ENCODE data around the gene SRGAP1.
A peak's percentile ranks its signal among the peaks of the same experiment; 100 is the strongest.

SRGAP1 gene

DNA sequence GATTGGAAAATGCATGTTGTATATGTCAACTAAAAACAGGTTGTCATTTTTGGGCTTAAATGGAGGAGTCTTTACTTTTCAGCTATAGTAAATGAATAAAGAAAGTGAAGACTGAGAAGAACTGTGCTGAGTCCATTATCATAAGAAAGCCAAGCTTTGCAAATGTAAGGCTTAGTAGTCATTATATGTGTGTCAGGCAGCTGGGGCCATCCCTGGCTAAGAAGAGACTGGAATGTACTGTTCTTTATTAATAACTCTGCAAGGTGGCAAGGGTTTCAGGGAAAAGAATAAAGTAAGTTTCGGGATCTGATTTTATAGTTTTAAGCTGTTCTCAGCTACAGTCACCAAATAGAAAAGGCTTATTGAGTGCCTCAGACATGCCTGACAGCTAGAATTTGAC lies 48.7 kb downstream of the SRGAP1 start:
- TF ChIP-seq CTCF (IDR thresholded peaks at IDR 0.05; ENCODE audit: low read depth, low read length): no peak
- no peak for DNase-seq (ENCODE audit: low read depth in 2 of 2)

DNA sequence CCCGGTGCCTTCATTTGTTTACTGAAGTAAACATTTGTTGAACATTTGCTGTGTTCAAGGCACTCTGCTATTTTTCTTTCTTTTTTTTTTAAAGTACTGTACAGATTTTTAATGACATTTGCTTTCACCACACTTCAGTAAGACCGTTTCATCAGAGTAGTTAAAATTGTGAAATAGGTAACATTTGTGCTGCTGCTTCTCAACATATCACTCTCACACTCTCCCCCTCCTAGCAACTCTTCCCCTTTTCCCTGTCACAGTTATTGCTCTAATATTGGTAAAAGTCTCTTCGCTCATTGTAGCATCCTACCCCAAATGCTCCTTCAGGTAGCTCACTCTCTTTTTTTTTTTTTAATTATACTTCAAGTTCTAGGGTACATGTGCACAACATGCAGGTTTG lies 49.6 kb downstream of the SRGAP1 start:
- no peak for DNase-seq (ENCODE audit: low read depth in 2 of 2)
- TF ChIP-seq CTCF (IDR thresholded peaks at IDR 0.05; ENCODE audit: low read depth, low read length): no peak

More for the DNA sequence above, 48.7 kb downstream of the SRGAP1 start:
- no peak overlapping the region for H3K4me3 ChIP-seq (replicated peaks in 1 of 2; ENCODE audit: low read depth in 2 of 2, low read length in 2 of 2)

DNA sequence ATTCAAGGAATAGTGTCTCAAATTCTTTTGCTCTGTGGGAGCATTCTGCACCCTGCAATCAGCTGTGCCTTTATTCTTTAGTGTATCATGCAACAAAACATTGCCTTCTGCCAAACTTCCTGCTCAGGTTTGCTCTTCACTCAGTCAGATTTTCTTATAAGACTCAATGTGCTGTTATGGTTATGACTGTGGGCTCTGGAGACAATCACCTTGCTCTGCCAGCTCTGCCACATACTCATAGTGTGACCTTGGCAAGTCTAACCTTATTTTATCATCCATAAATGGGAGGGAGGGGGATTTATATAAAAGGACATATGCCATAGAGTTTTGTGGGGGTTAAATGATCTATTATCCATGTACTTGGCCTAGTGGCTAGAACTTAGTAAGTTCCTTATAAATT lies 51.3 kb downstream of the SRGAP1 start:
- no peak overlapping the region for H3K4me3 ChIP-seq (replicated peaks in 1 of 2; ENCODE audit: low read depth in 2 of 2, low read length in 2 of 2)
- TF ChIP-seq CTCF (IDR thresholded peaks at IDR 0.05; ENCODE audit: low read depth, low read length): no peak
- no peak for DNase-seq (ENCODE audit: low read depth in 2 of 2)

More for the DNA sequence above, 49.6 kb downstream of the SRGAP1 start:
- H3K4me3 ChIP-seq (replicated peaks in 1 of 2; ENCODE audit: low read depth in 2 of 2, low read length in 2 of 2): no peak overlapping the region

GRCh38 chr12:63897931-63898330 lies 53.4 kb downstream of the SRGAP1 start:
- no peak for TF ChIP-seq CTCF (IDR thresholded peaks at IDR 0.05; ENCODE audit: low read depth, low read length)
- peak; percentile 72 to 81 for DNase-seq (ENCODE audit: low read depth in 2 of 2)
- H3K4me3 ChIP-seq (replicated peaks in 1 of 2; ENCODE audit: low read depth in 2 of 2, low read length in 2 of 2): no peak overlapping the region

DNA sequence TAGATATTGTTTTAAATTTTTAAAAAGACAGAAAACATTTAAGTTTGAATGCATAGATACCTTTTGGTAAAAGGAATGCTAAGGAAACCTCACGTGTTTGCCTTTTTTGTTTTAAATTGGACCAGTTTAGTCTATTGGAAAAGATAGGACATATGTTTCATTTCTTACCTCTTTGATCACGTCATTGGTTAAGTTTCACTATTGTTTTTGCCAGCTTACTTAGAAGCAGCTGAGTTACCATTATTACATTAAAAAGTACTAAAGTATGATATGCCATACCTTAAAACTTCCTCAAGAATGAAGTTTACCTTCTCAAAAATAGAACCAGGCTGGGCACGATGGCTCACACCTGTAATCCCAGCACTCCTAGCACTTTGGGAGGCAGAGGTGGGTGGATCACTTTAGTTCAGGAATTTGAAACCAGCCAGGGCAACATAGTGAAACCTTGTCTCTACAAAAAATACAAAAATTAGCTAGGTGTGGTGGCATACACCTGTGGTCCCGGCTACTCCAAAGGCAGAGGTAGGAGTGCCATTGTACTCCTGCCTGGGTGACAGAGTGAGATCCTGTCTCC lies 54.4 kb downstream of the SRGAP1 start:
- TF ChIP-seq CTCF (IDR thresholded peaks at IDR 0.05; ENCODE audit: low read depth, low read length): no peak
- no peak for DNase-seq (ENCODE audit: low read depth in 2 of 2)
- H3K4me3 ChIP-seq (replicated peaks in 1 of 2; ENCODE audit: low read depth in 2 of 2, low read length in 2 of 2): no peak overlapping the region

DNA sequence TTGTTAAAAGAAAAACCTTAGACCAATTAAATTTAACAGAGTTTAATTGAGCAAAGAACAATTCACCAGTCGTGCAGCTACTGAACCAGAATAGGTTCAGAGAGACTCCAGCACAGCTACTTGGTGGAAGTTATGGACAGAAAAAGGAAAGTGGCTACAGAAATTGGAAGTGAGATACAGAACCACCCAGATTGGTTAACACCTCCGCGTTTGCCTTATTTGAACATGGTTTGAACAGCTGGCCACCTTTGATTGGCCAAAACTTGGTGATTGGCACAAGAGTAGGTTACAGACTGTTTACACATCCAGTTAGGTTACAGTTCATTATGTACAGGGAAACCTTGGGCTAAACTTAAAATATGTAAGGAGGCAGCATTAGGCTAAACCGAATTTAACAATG lies 54.9 kb downstream of the SRGAP1 start:
- no peak for TF ChIP-seq CTCF (IDR thresholded peaks at IDR 0.05; ENCODE audit: low read depth, low read length)
- H3K4me3 ChIP-seq (replicated peaks in 1 of 2; ENCODE audit: low read depth in 2 of 2, low read length in 2 of 2): no peak overlapping the region
- DNase-seq (ENCODE audit: low read depth in 2 of 2): no peak
